H1 (cell line): ENCODE results near the gene LTBP4. TPM values are rescaled to one million over a fixed set of nuclear protein-coding genes. Genes with fewer than 3 reads are reported as not detected.

Experiments
- CTCF ChIA-PET: fragments of 300-600 bp; sonication (Branson Sonifier 250); formaldehyde crosslinking; loops from one replicate; lab custom pipeline; 2021; ENCODE audit not compliant: partially characterized antibody; lab: Charles Lee
- POLR2A ChIA-PET: fragments of 300-600 bp; sonication (Branson Sonifier 250); formaldehyde crosslinking; loops from one replicate; lab custom pipeline; 2021; ENCODE audit warnings: inconsistent platforms; ENCODE audit not compliant: partially characterized antibody; lab: Charles Lee
- DNase-seq, 2 experiments: peaks; one replicate each; pipeline versions ENCODE4 v3.0.0 to v3.0.0-alpha.2; 2010 to 2022; ENCODE audit warnings: low spot score in 2 of 2, low read depth in 1 of 2, mixed read lengths in 1 of 2
- FAIRE-seq: peaks from 2 replicates; lab custom pipeline; 2011; peaks lifted over from hg19 to GRCh38; lab: Jason Lieb, UNC
- H2AFZ ChIP-seq: 2 replicates; pipeline ENCODE4 v1.8.1; 2012; ENCODE audit warnings: low read length, inconsistent platforms
- H2AK5ac ChIP-seq: 2 replicates; pipeline ENCODE4 v1.6.1; 2013; ENCODE audit warnings: low read depth, low read length
- H2BK120ac ChIP-seq: replicated peaks from 2 replicates; pipeline ENCODE3; 2013; ENCODE audit warnings: low read depth, low read length, inconsistent platforms
- H2BK12ac ChIP-seq: 2 replicates; pipeline ENCODE4 v1.6.1; 2013; ENCODE audit warnings: low read depth, low read length
- H2BK15ac ChIP-seq: 2 replicates; pipeline ENCODE4 v1.6.1; 2013; ENCODE audit warnings: low read length
- H2BK20ac ChIP-seq: 2 replicates; pipeline ENCODE4 v1.6.1; 2013; ENCODE audit warnings: low read length
- H2BK5ac ChIP-seq: 2 replicates; pipeline ENCODE4 v1.6.1; 2013; ENCODE audit warnings: low read depth, low read length
- H3K14ac ChIP-seq: 2 replicates; pipeline ENCODE4 v1.6.1; 2013; ENCODE audit warnings: inconsistent platforms; ENCODE audit not compliant: insufficient read length
- H3K18ac ChIP-seq: 2 replicates; pipeline ENCODE4 v1.6.1; 2013; ENCODE audit warnings: low read length; ENCODE audit errors: extremely low read depth
- H3K23ac ChIP-seq: 2 replicates; pipeline ENCODE4 v1.6.1; 2013; ENCODE audit warnings: inconsistent platforms; ENCODE audit not compliant: insufficient read length
- H3K23me2 ChIP-seq: 2 replicates; pipeline ENCODE4 v1.6.1; 2013; ENCODE audit warnings: low read depth, low read length
- H3K27ac ChIP-seq: 2 replicates; pipeline ENCODE4 v1.6.1; 2011; ENCODE audit warnings: low read depth, low read length, inconsistent platforms
- H3K27me3 ChIP-seq, 4 experiments: replicated peaks in 1 of 4; 1 replicate in 1 of 4; 2 replicates in 3 of 4; pipeline versions ENCODE4 v1.6.1 to v1.8.1; 2011 to 2013; ENCODE audit warnings: low read length in 3 of 4, mild to moderate bottlenecking in 3 of 4, inconsistent platforms in 2 of 4, mixed read lengths in 2 of 4, moderate library complexity in 1 of 4; ENCODE audit not compliant: control insufficient read depth in 3 of 4, insufficient read depth in 3 of 4; ENCODE audit errors: extremely low read depth in 1 of 4
- H3K36me3 ChIP-seq, 4 experiments: 2 replicates each; pipeline versions ENCODE4 v1.6.1 to v1.8.1; 2011 to 2013; ENCODE audit warnings: mild to moderate bottlenecking in 4 of 4, low read length in 3 of 4, moderate library complexity in 2 of 4, control low read depth in 1 of 4, inconsistent platforms in 1 of 4; ENCODE audit not compliant: insufficient read depth in 4 of 4, control insufficient read depth in 2 of 4
- H3K4ac ChIP-seq: replicated peaks from 2 replicates; pipeline ENCODE3; 2013; ENCODE audit warnings: low read length, low read depth, mixed read lengths, inconsistent platforms; ENCODE audit not compliant: insufficient read length
- H3K4me1 ChIP-seq, 4 experiments: replicated peaks in 1 of 4; 1 replicate in 1 of 4; 2 replicates in 3 of 4; pipeline versions ENCODE4 v1.6.1 to v1.8.1; 2011 to 2013; ENCODE audit warnings: low read length in 3 of 4, inconsistent platforms in 2 of 4, mixed read lengths in 1 of 4; ENCODE audit not compliant: insufficient read depth in 4 of 4, control insufficient read depth in 3 of 4
- H3K4me2 ChIP-seq, 2 experiments: 2 replicates each; pipeline versions ENCODE4 v1.6.1 to v1.8.1; 2011 to 2013; ENCODE audit warnings: low read depth in 2 of 2, low read length in 2 of 2, control low read depth in 1 of 2, inconsistent platforms in 1 of 2, mild to moderate bottlenecking in 1 of 2; ENCODE audit not compliant: insufficient read depth in 1 of 2
- H3K4me3 ChIP-seq, 4 experiments: fragments of 200-600, 300-600 bp in 1 of 4; sonication (generic), shearing (Covaris generic), sonication (Bioruptor Twin) in 1 of 4; 2 replicates each; pipeline versions ENCODE4 v1.5.1 to v1.8.1; 2011 to 2016; ENCODE audit warnings: low read length in 4 of 4, low read depth in 3 of 4, control low read depth in 2 of 4, inconsistent platforms in 2 of 4, mild to moderate bottlenecking in 2 of 4, mixed read lengths in 1 of 4, moderate library complexity in 1 of 4; ENCODE audit not compliant: insufficient read depth in 2 of 4; ENCODE audit errors: extremely low read depth in 1 of 4
- H3K56ac ChIP-seq: replicated peaks from 2 replicates; pipeline ENCODE3; 2013; ENCODE audit warnings: low read depth, mild to moderate bottlenecking, mixed read lengths, low read length, inconsistent platforms; ENCODE audit not compliant: insufficient read length
- H3K79me1 ChIP-seq: 2 replicates; pipeline ENCODE4 v1.6.1; 2013; ENCODE audit warnings: low read depth, low read length, control low read depth
- H3K79me2 ChIP-seq, 2 experiments: 2 replicates each; pipeline versions ENCODE4 v1.6.1 to v1.8.1; 2012 to 2013; ENCODE audit warnings: low read length in 2 of 2, mild to moderate bottlenecking in 2 of 2, inconsistent platforms in 1 of 2; ENCODE audit not compliant: insufficient read depth in 2 of 2, control insufficient read depth in 1 of 2
- H3K9ac ChIP-seq, 4 experiments: replicated peaks in 1 of 4; 1 replicate in 1 of 4; 2 replicates in 3 of 4; pipeline versions ENCODE4 v1.6.1 to v1.8.1; 2011 to 2013; ENCODE audit warnings: low read depth in 3 of 4, low read length in 3 of 4, control low read depth in 2 of 4, mild to moderate bottlenecking in 2 of 4, moderate library complexity in 2 of 4, inconsistent platforms in 1 of 4; ENCODE audit errors: extremely low read depth in 1 of 4
- H3K9me3 ChIP-seq, 2 experiments: 2 replicates each; pipeline versions ENCODE4 v1.6.1 to v1.8.1; 2012 to 2013; ENCODE audit warnings: mild to moderate bottlenecking in 2 of 2, moderate library complexity in 2 of 2, control low read depth in 1 of 2, inconsistent platforms in 1 of 2, low read depth in 1 of 2, low read length in 1 of 2, mixed read lengths in 1 of 2; ENCODE audit not compliant: insufficient read depth in 2 of 2
- H4K20me1 ChIP-seq, 2 experiments: replicated peaks in 1 of 2; 2 replicates each; pipeline versions ENCODE3 to v1.8.1; 2011 to 2013; ENCODE audit warnings: inconsistent platforms in 2 of 2, low read length in 2 of 2, mild to moderate bottlenecking in 1 of 2; ENCODE audit not compliant: insufficient read depth in 2 of 2, control insufficient read depth in 1 of 2
- H4K5ac ChIP-seq: 2 replicates; pipeline ENCODE4 v1.6.1; 2013; ENCODE audit warnings: low read length, low read depth, mixed read lengths, inconsistent platforms; ENCODE audit not compliant: insufficient read length
- H4K8ac ChIP-seq: 2 replicates; pipeline ENCODE4 v1.8.0; 2013; ENCODE audit warnings: mild to moderate bottlenecking, moderate library complexity, low read length, inconsistent platforms; ENCODE audit not compliant: insufficient read depth; ENCODE audit errors: extremely low read depth
- H4K91ac ChIP-seq: replicated peaks from 2 replicates; pipeline ENCODE3; 2013; ENCODE audit warnings: low read length, mixed read lengths, inconsistent platforms; ENCODE audit not compliant: insufficient read length
- CBX8 ChIP-seq: fragments of 300-800, 300-1000 bp; sonication (generic); IDR thresholded peaks from 2 replicates; pipeline ENCODE4 v1.7.1; 2016; ENCODE audit warnings: low read depth, low read length, borderline replicate concordance
- EP300 ChIP-seq, 2 experiments: IDR thresholded peaks; 1 replicate in 1 of 2; 2 replicates in 1 of 2; pipeline ENCODE4 v1.6.1; 2011 to 2012; ENCODE audit warnings: low read depth in 2 of 2, low read length in 2 of 2, mild to moderate bottlenecking in 2 of 2, borderline replicate concordance in 1 of 2, inconsistent platforms in 1 of 2, moderate library complexity in 1 of 2
- FOSL1 ChIP-seq: IDR thresholded peaks from 2 replicates; pipeline ENCODE4 v1.6.1; 2011; ENCODE audit warnings: mild to moderate bottlenecking, low read depth, low read length, moderate library complexity; ENCODE audit not compliant: insufficient read depth
- HDAC6 ChIP-seq: IDR thresholded peaks from one replicate; pipeline ENCODE4 v1.7.1; 2012; ENCODE audit warnings: low read depth, mild to moderate bottlenecking, inconsistent platforms, low read length, moderate library complexity
- KDM5A ChIP-seq: fragments of 200-600 bp; IDR thresholded peaks from 2 replicates; pipeline ENCODE4 v1.7.1; 2012; ENCODE audit warnings: mild to moderate bottlenecking, low read length, inconsistent platforms, mixed read lengths
- POU5F1 ChIP-seq: IDR thresholded peaks from 2 replicates; pipeline ENCODE4 v1.6.1; 2011; ENCODE audit warnings: low read depth, mild to moderate bottlenecking, low read length, moderate library complexity
- RAD21 ChIP-seq, 2 experiments: IDR thresholded peaks in 1 of 2; conservative IDR thresholded peaks in 1 of 2; 2 replicates each; pipeline ENCODE4 v1.6.1; 2011; ENCODE audit warnings: low read depth in 2 of 2, low read length in 2 of 2, improper control_type of control experiment in 1 of 2, inconsistent platforms in 1 of 2, mild to moderate bottlenecking in 1 of 2, moderate library complexity in 1 of 2
- RBBP5 ChIP-seq: IDR thresholded peaks from 2 replicates; pipeline ENCODE4 v1.7.1; 2012; ENCODE audit warnings: low read depth, mild to moderate bottlenecking, inconsistent platforms, low read length, moderate library complexity, borderline replicate concordance
- RFX5 ChIP-seq: IDR thresholded peaks from 2 replicates; pipeline ENCODE4 v1.6.1; 2011; ENCODE audit warnings: low read depth, low read length, improper control_type of control experiment, borderline replicate concordance
- SP4 ChIP-seq: IDR thresholded peaks from 2 replicates; pipeline ENCODE4 v1.6.1; 2012; ENCODE audit warnings: low read length, inconsistent platforms
- TCF12 ChIP-seq: IDR thresholded peaks from 2 replicates; pipeline ENCODE4 v1.6.1; 2011; ENCODE audit warnings: low read depth, mild to moderate bottlenecking, low read length
- TEAD4 ChIP-seq: IDR thresholded peaks from 2 replicates; pipeline ENCODE4 v1.6.1; 2012; ENCODE audit warnings: low read depth, low read length, inconsistent platforms, mixed read lengths
- WGBS, 2 experiments: shearing (Covaris generic) in 1 of 2; methylation state at CpG; one replicate each; pipeline versions ENCODE4 v1.1.6 to v1.1.7; 2013 to 2015; ENCODE audit warnings: low lambda C conversion rate in 2 of 2, mixed read lengths in 2 of 2, inconsistent platforms in 1 of 2, low coverage in 1 of 2, missing lambda C conversion rate in 1 of 2; ENCODE audit not compliant: insufficient replicate concordance in 2 of 2, insufficient coverage in 1 of 2, insufficient read length in 1 of 2; ENCODE audit errors: extremely low coverage in 1 of 2, missing lambda C conversion rate in 1 of 2; 5-methylcytosine and 5-hydroxymethylcytosine counted together
- polyA plus RNA-seq, 7 experiments: library from polyadenylated mRNA; depleted of rRNA in 3 of 7; stranded (reverse) in 5 of 7; unstranded in 2 of 7; fragments of >200 nt in 5 of 7; fragments of 200-250 nt in 2 of 7; gene quantifications; 1 replicate in 5 of 7; 2 replicates in 1 of 7; 4 replicates in 1 of 7; pipeline versions ENCODE4 v1.2.1 to v1.2.3, GENCODE V29; 2011 to 2013; ENCODE audit warnings: missing spikeins in 2 of 7, mixed read lengths in 2 of 7
- total RNA-seq: library from RNA; stranded (reverse); fragmentation: NEBNext Ultra II Directional; extraction: Animal tissue kit (Norgen Biotek cat#: 25700); gene quantifications from 2 replicates; pipeline ENCODE4 v1.2.1, GENCODE V29; 2021

LTBP4 gene
- total and polyA plus RNA-seq, 2 of the 8 experiments (the other 6 are each of a cell fraction or from before 2014, with no cell fraction given): 54.5 to 77.1 TPM

GRCh38 chr19:40599902-40600569 lies 1.1 kb upstream of the LTBP4 start:
- Histone ChIP-seq H2BK20ac (no peak overlapping the region), H4K20me1 (peaks cover 3 to 8% of the 10 kb centered on the region in 2 experiments), H2BK15ac (no peak overlapping the region), H3K4ac (no peak overlapping the region), H4K8ac (no peak overlapping the region), H3K27me3 (peaks cover 19 to 54% (median 48%) of the 10 kb centered on the region in 4 experiments), H3K23ac (no peak overlapping the region), H2BK12ac (no peak overlapping the region), H3K4me3 (peak overlapping the region in 1 of 4 experiments; percentile 66; a peak in 2 of 8 replicates), H2AK5ac (no peak overlapping the region), H3K27ac (no peak overlapping the region), H3K14ac (no peak overlapping the region), H3K4me1 (peaks cover 9 to 36% (median 23%) of the 10 kb centered on the region in 4 experiments), H3K56ac (no peak overlapping the region), H2BK120ac (no peak overlapping the region), H4K91ac (no peak overlapping the region), H3K79me2 (no peaks in the 10 kb centered on the region), H3K18ac (no peak overlapping the region), H2AFZ (no peak overlapping the region), H3K4me2 (peak overlapping the region; percentile 41 to 75; a peak in 3 of 4 replicates), H3K79me1 (0 out of 2 replicates have a peak, but pooled peaks cover 2% of the 10 kb centered on the region), H3K9ac (no peak overlapping the region), H4K5ac (no peak overlapping the region), H3K23me2 (peaks cover 20% of the 10 kb centered on the region; the same call in 1 of the 2 replicates), H3K9me3 (no peaks in the 10 kb centered on the region), H2BK5ac (no peak overlapping the region), H3K36me3 (no peaks in the 10 kb centered on the region; a peak in 1 of 8 replicates)
- DNase-seq (no peak), FAIRE-seq (no peak)
- ChIA-PET POLR2A (interaction anchor here (0.9 to 1.7 kb wide), 3 partner anchors 8 to 25 kb away, joined by 3 to 4 read pairs (median 3); no protein-coding TSS in a partner anchor), CTCF (interaction anchor here (0.5 to 11.3 kb wide), 13 partner anchors 10 to 126 kb away, joined by 3 to 100 read pairs (median 6); no protein-coding TSS in a partner anchor)
- 68% methylated on average over 20 of the region's 43 CpGs; no CpG with 5 or more reads in 1 of the 2 experiments for WGBS, 2 experiments
- TF ChIP-seq EP300 (IDR thresholded peaks at IDR 0.05; ENCODE audit: borderline replicate concordance in 1 of 2, low read depth in 2 of 2, low read length in 2 of 2): no peak
- TF ChIP-seq FOSL1: no peak
- TF ChIP-seq RFX5: no peak
- no peak for TF ChIP-seq CBX8
- TF ChIP-seq TCF12: no peak
- TF ChIP-seq SP4: no peak
- TF ChIP-seq POU5F1: no peak
- no peak for TF ChIP-seq RBBP5
- TF ChIP-seq TEAD4: no peak
- TF ChIP-seq KDM5A: no peak
- no peak for TF ChIP-seq HDAC6
- TF ChIP-seq RAD21 (IDR thresholded peaks at IDR 0.05 in 1 of 2, conservative IDR thresholded peaks at IDR 0.05 in 1 of 2; ENCODE audit: low read depth in 2 of 2, low read length in 2 of 2): no peak
